Measurements from ENCODE around the gene NANS. TPM values are rescaled to one million over a fixed set of nuclear protein-coding genes. Genes with fewer than 3 reads are reported as not detected.
"Not testable (repeated sequence)": the region's sequence is repeated elsewhere in the genome, so short reads cannot be mapped to it uniquely, and the experiment has no call there.

The NANS gene
- total and polyA plus RNA-seq, 4 donors, result 23.4 to 55.4 (median 42.8) TPM

DNA sequence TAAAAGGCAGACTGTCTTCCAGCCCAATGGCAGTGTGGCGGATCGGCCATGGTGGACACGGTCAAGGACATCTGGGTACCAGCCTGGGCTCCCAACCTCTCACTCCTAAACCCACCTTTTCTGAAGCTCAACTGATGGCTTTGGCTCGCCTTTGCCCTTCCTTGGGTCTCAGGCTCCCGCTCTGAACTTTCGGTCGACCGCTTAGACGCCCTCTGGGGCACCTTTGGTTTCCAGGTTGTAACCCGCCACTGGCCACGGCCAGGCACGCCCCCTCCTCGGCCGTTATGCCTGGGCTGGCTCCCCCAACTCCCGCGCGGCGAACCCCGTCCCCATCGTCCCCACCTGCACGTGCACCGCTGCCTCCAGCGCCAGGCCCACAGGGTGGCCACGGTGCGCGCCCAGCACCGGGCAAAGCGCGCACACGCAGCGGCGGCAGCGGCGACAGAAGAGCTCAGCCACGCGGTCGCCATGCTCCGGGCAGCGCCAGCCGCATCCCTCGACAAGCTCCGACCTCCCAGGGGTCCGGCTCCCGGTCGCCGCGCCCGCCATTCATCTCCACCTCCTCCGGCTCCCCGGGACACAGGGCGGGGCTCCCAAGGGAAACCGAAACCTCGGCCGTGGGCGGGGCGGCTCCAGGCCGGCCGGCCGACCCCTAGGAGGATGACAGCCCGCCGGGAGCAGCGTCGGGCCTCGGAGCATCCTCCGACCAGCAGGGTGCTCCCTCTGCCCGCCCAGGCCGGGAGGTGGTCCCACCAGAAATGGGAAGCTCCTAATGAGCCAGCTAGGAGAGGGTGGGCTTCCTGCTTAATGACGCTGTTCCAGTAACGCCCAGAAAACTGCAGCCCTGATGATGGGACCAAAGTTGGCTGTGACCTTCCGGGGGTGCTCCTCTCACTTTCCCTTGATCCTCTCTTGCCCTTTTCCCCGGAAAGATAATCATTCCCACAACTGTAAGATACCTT lies 62.4 kb downstream of the NANS start, which contains the start of gene TRIM14:
Gene TRIM14, minus strand, starts transcription at position 583 of the 962 bp plus-strand sequence. Its CDS starts 34 bp downstream, at position 549.
- Histone ChIP-seq H3K9me3 (ENCODE audit: control insufficient read depth in 4 of 4, low read length in 3 of 4) (no peaks in the 10 kb centered on the region), H3K27ac (ENCODE audit: low read depth in 1 of 2, low read length in 2 of 2) (peak within 1 kb of the TSS; percentile 73 to 89), H3K27me3 (ENCODE audit: control insufficient read depth in 4 of 4, insufficient read depth in 4 of 4, low read length in 3 of 4) (no peaks in the 10 kb centered on the region), H3K4me3 (ENCODE audit: low read depth in 1 of 3, low read length in 3 of 3) (peak within 1 kb of the TSS; percentile 78 to 90 (median 86)), H3K4me1 (ENCODE audit: control insufficient read depth in 4 of 4, insufficient read depth in 4 of 4, low read length in 3 of 4) (peaks cover 2 to 16% (median 10%) of the 10 kb centered on the region in 4 donors), H3K36me3 (ENCODE audit: control insufficient read depth in 4 of 4, insufficient read depth in 3 of 4, low read depth in 1 of 4, low read length in 3 of 4) (peaks cover 0 to 1% (median 0%) of the 10 kb centered on the region in 4 donors), H3K9ac (ENCODE audit: low read depth in 1 of 2, low read length in 2 of 2) (peak within 1 kb of the TSS; percentile 60 to 82)
- TF ChIP-seq YY1 (IDR thresholded peaks at IDR 0.05) (peak; percentile 20), NR2F2 (IDR thresholded peaks at IDR 0.05) (no peak), RAD21 (IDR thresholded peaks at IDR 0.05) (peak; percentile 29 to 48), RXRA (IDR thresholded peaks at IDR 0.05) (peak; percentile 7 to 36)
- under 1% methylated on average over 71 of the region's 71 CpGs for WGBS
- DNase-seq (ENCODE audit: low spot score), result peak; percentile 69

GRCh38 chr9:98120476-98120875 lies 63.9 kb downstream of the NANS start:
- Histone ChIP-seq H3K27ac (ENCODE audit: low read depth in 1 of 2, low read length in 2 of 2) (no peak overlapping the region), H3K9me3 (ENCODE audit: control insufficient read depth in 4 of 4, low read length in 3 of 4) (no peaks in the 10 kb centered on the region), H3K4me3 (ENCODE audit: low read depth in 1 of 3, low read length in 3 of 3) (no peak overlapping the region), H3K27me3 (ENCODE audit: control insufficient read depth in 4 of 4, insufficient read depth in 4 of 4, low read length in 3 of 4) (no peaks in the 10 kb centered on the region), H3K36me3 (ENCODE audit: control insufficient read depth in 4 of 4, insufficient read depth in 3 of 4, low read depth in 1 of 4, low read length in 3 of 4) (peaks cover 0 to 3% (median 2%) of the 10 kb centered on the region in 4 donors), H3K9ac (ENCODE audit: low read depth in 1 of 2, low read length in 2 of 2) (no peak overlapping the region), H3K4me1 (ENCODE audit: control insufficient read depth in 4 of 4, insufficient read depth in 4 of 4, low read length in 3 of 4) (peaks cover 2 to 16% (median 10%) of the 10 kb centered on the region in 4 donors)
- WGBS, result 76% methylated on average over 3 of the region's 3 CpGs
- no peak for DNase-seq (ENCODE audit: low spot score)
- TF ChIP-seq JUND (IDR thresholded peaks at IDR 0.05) (no peak), HNF4A (conservative IDR thresholded peaks at IDR 0.05) (no peak), GABPA (IDR thresholded peaks at IDR 0.05 in 1 of 2, conservative IDR thresholded peaks at IDR 0.05 in 1 of 2) (no peak), FOXA2 (IDR thresholded peaks at IDR 0.05) (no peak)

DNA sequence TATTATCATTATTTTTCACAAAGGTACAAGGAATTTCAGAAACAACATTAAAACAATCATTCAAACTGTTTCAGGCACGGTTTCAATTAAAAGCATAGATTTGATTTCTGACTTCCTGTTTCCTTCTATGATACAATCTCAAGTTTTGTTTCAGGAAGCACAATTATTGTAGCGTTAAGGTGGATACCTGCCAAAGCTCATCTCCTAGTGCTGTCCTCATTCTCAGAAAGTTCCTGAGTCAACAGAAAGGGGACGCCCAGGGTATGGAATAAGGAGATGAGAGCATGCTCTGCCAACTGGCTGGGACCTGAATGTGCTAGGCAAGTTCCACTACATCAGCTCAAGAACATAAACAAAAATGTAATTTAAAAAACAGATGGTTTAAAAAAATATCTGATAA lies 64.5 kb downstream of the NANS start:
- Histone ChIP-seq H3K27ac (ENCODE audit: low read depth in 1 of 2, low read length in 2 of 2) (no peak overlapping the region), H3K4me3 (ENCODE audit: low read depth in 1 of 3, low read length in 3 of 3) (no peak overlapping the region), H3K9me3 (ENCODE audit: control insufficient read depth in 4 of 4, low read length in 3 of 4) (no peaks in the 10 kb centered on the region), H3K36me3 (ENCODE audit: control insufficient read depth in 4 of 4, insufficient read depth in 3 of 4, low read depth in 1 of 4, low read length in 3 of 4) (peaks cover 0 to 3% (median 2%) of the 10 kb centered on the region in 4 donors), H3K9ac (ENCODE audit: low read depth in 1 of 2, low read length in 2 of 2) (no peak overlapping the region), H3K27me3 (ENCODE audit: control insufficient read depth in 4 of 4, insufficient read depth in 4 of 4, low read length in 3 of 4) (no peaks in the 10 kb centered on the region), H3K4me1 (ENCODE audit: control insufficient read depth in 4 of 4, insufficient read depth in 4 of 4, low read length in 3 of 4) (peaks cover 2 to 16% (median 10%) of the 10 kb centered on the region in 4 donors)
- DNase-seq (ENCODE audit: low spot score), result no peak
- WGBS, result 44% methylated on average over 3 of the region's 3 CpGs
- no peak for TF ChIP-seq HNF4A (conservative IDR thresholded peaks at IDR 0.05)
- no peak for TF ChIP-seq TAF1 (conservative IDR thresholded peaks at IDR 0.05)
- TF ChIP-seq, protein P1, sequence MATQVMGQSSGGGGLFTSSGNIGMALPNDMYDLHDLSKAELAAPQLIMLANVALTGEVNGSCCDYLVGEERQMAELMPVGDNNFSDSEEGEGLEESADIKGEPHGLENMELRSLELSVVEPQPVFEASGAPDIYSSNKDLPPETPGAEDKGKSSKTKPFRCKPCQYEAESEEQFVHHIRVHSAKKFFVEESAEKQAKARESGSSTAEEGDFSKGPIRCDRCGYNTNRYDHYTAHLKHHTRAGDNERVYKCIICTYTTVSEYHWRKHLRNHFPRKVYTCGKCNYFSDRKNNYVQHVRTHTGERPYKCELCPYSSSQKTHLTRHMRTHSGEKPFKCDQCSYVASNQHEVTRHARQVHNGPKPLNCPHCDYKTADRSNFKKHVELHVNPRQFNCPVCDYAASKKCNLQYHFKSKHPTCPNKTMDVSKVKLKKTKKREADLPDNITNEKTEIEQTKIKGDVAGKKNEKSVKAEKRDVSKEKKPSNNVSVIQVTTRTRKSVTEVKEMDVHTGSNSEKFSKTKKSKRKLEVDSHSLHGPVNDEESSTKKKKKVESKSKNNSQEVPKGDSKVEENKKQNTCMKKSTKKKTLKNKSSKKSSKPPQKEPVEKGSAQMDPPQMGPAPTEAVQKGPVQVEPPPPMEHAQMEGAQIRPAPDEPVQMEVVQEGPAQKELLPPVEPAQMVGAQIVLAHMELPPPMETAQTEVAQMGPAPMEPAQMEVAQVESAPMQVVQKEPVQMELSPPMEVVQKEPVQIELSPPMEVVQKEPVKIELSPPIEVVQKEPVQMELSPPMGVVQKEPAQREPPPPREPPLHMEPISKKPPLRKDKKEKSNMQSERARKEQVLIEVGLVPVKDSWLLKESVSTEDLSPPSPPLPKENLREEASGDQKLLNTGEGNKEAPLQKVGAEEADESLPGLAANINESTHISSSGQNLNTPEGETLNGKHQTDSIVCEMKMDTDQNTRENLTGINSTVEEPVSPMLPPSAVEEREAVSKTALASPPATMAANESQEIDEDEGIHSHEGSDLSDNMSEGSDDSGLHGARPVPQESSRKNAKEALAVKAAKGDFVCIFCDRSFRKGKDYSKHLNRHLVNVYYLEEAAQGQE (IDR thresholded peaks at IDR 0.05), result no peak
- no peak for TF ChIP-seq RXRA (IDR thresholded peaks at IDR 0.05)
- TF ChIP-seq GABPA (IDR thresholded peaks at IDR 0.05 in 1 of 2, conservative IDR thresholded peaks at IDR 0.05 in 1 of 2), result no peak
- TF ChIP-seq, protein P2, sequence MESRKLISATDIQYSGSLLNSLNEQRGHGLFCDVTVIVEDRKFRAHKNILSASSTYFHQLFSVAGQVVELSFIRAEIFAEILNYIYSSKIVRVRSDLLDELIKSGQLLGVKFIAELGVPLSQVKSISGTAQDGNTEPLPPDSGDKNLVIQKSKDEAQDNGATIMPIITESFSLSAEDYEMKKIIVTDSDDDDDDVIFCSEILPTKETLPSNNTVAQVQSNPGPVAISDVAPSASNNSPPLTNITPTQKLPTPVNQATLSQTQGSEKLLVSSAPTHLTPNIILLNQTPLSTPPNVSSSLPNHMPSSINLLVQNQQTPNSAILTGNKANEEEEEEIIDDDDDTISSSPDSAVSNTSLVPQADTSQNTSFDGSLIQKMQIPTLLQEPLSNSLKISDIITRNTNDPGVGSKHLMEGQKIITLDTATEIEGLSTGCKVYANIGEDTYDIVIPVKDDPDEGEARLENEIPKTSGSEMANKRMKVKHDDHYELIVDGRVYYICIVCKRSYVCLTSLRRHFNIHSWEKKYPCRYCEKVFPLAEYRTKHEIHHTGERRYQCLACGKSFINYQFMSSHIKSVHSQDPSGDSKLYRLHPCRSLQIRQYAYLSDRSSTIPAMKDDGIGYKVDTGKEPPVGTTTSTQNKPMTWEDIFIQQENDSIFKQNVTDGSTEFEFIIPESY (IDR thresholded peaks at IDR 0.05), result no peak
- TF ChIP-seq HNF4G (IDR thresholded peaks at IDR 0.05), result no peak
- TF ChIP-seq FOXA2 (IDR thresholded peaks at IDR 0.05), result no peak
- TF ChIP-seq YY1 (IDR thresholded peaks at IDR 0.05), result no peak
- TF ChIP-seq ATF3 (IDR thresholded peaks at IDR 0.05), result no peak
- no peak for TF ChIP-seq NR2F2 (IDR thresholded peaks at IDR 0.05)
- no peak for TF ChIP-seq RAD21 (IDR thresholded peaks at IDR 0.05)

- 97% methylated on average over 13 of the region's 13 CpGs for WGBS
- H3K4me1 ChIP-seq (ENCODE audit: control insufficient read depth in 4 of 4, insufficient read depth in 4 of 4, low read length in 3 of 4); H3K9ac ChIP-seq (ENCODE audit: low read depth in 1 of 2, low read length in 2 of 2); H3K36me3 ChIP-seq (ENCODE audit: control insufficient read depth in 4 of 4, insufficient read depth in 3 of 4, low read depth in 1 of 4, low read length in 3 of 4); H3K4me3 ChIP-seq (ENCODE audit: low read depth in 1 of 3, low read length in 3 of 3); DNase-seq (ENCODE audit: low spot score); H3K27me3 ChIP-seq (ENCODE audit: control insufficient read depth in 4 of 4, insufficient read depth in 4 of 4, low read length in 3 of 4); H3K27ac ChIP-seq (ENCODE audit: low read depth in 1 of 2, low read length in 2 of 2); H3K9me3 ChIP-seq (ENCODE audit: control insufficient read depth in 4 of 4, low read length in 3 of 4): not testable (repeated sequence)
These were observed 67.6 kb downstream of the NANS start for GRCh38 chr9:98124091-98124490.
